ENCODE data around the gene SVIL.
"Not testable (repeated sequence)": the region's sequence is repeated elsewhere in the genome, so short reads cannot be mapped to it uniquely, and the experiment has no call there.

SVIL gene

GRCh38 chr10:29479981-29480954 is 154.5 kb downstream of the SVIL start:
- no peak for DNase-seq

GRCh38 chr10:29479081-29479925 is 155.5 kb downstream of the SVIL start:
- DNase-seq = no peak

GRCh38 chr10:29473406-29474100 is 161.2 kb downstream of the SVIL start:
- no peak for DNase-seq

GRCh38 chr10:29473087-29473356 is 161.7 kb downstream of the SVIL start:
- no peak for DNase-seq

- no peak for DNase-seq
Measured at GRCh38 chr10:29472301-29473086, 162.3 kb downstream of the SVIL start.

GRCh38 chr10:29471544-29471859 is 163.3 kb downstream of the SVIL start:
- no peak for DNase-seq

GRCh38 chr10:29470843-29471543 is 163.8 kb downstream of the SVIL start:
- DNase-seq = no peak

- no peak for DNase-seq
Measured at GRCh38 chr10:29470355-29470705, 164.4 kb downstream of the SVIL start.

GRCh38 chr10:29469481-29470354 is 165.1 kb downstream of the SVIL start:
- DNase-seq = no peak

- no peak for DNase-seq
Measured at GRCh38 chr10:29465384-29465783, 169.4 kb downstream of the SVIL start.

GRCh38 chr10:29464671-29465171 is 170.1 kb downstream of the SVIL start:
- not testable (repeated sequence) for DNase-seq

- no peak for DNase-seq
Measured at GRCh38 chr10:29461042-29461441, 173.7 kb downstream of the SVIL start.

- DNase-seq = not testable (repeated sequence)
Measured at GRCh38 chr10:29458190-29458589, 176.6 kb downstream of the SVIL start.

GRCh38 chr10:29455095-29455494 is 179.7 kb downstream of the SVIL start:
- no peak for DNase-seq

- no peak for DNase-seq
Measured at GRCh38 chr10:29454250-29454649, 180.5 kb downstream of the SVIL start.

GRCh38 chr10:29452546-29452945 is 182.2 kb downstream of the SVIL start:
- DNase-seq = no peak

GRCh38 chr10:29451946-29452345 is 182.8 kb downstream of the SVIL start:
- DNase-seq = no peak

GRCh38 chr10:29450405-29450804 is 184.4 kb downstream of the SVIL start:
- no peak for DNase-seq

- DNase-seq = peak; percentile 35 to 65 (median 48)
Measured at GRCh38 chr10:29448756-29449592, 185.8 kb downstream of the SVIL start.

GRCh38 chr10:29448125-29448524 is 186.6 kb downstream of the SVIL start:
- DNase-seq = no peak
